CD4-positive, alpha-beta memory T cell (primary cell): ENCODE results near the gene C1orf115. TPM values are rescaled to one million over a fixed set of nuclear protein-coding genes. Genes with fewer than 3 reads are reported as not detected.

Source experiments
- CTCF ChIA-PET: fragments of 350-600 bp; sonication (Branson Sonifier 250); formaldehyde crosslinking; loops from one replicate; lab custom pipeline; 2021; ENCODE audit warnings: inconsistent platforms; ENCODE audit not compliant: partially characterized antibody; lab: Charles Lee
- POLR2A ChIA-PET: fragments of 350-600 bp; sonication (Branson Sonifier 250); formaldehyde crosslinking; loops from one replicate; lab custom pipeline; 2021; ENCODE audit not compliant: partially characterized antibody; lab: Charles Lee
- DNase-seq, 5 donors: peaks; one replicate each; pipeline versions ENCODE4 v3.0.0 to v3.0.0-alpha.2; 2020 to 2022; ENCODE audit warnings: mixed read lengths in 1 of 5
- H3K27ac ChIP-seq: one replicate; pipeline ENCODE4 v1.7.0; 2013; ENCODE audit warnings: low read depth, low read length
- H3K27me3 ChIP-seq: 2 replicates; pipeline ENCODE4 v1.7.0; 2013; ENCODE audit warnings: mild to moderate bottlenecking, low read length, moderate library complexity; ENCODE audit not compliant: insufficient read depth
- H3K36me3 ChIP-seq: 2 replicates; pipeline ENCODE4 v1.7.0; 2013; ENCODE audit warnings: mild to moderate bottlenecking, low read length, moderate library complexity; ENCODE audit not compliant: insufficient read depth
- H3K4me1 ChIP-seq: 2 replicates; pipeline ENCODE4 v1.7.0; 2013; ENCODE audit warnings: mild to moderate bottlenecking, low read length, moderate library complexity; ENCODE audit not compliant: insufficient read depth
- H3K4me3 ChIP-seq, 2 donors: one replicate each; pipeline ENCODE4 v1.7.0; 2013; ENCODE audit warnings: low read length in 2 of 2, mild to moderate bottlenecking in 1 of 2
- H3K9me3 ChIP-seq, 2 donors: one replicate each; pipeline ENCODE4 v1.7.0; 2013; ENCODE audit warnings: low read length in 2 of 2, control low read depth in 1 of 2; ENCODE audit not compliant: control insufficient read depth in 1 of 2
- H3K27ac Mint-ChIP-seq, 7 donors: one replicate each; pipeline ENCODE4 v1.8.0; 2020 to 2021; ENCODE audit warnings: mixed read lengths in 7 of 7, mild to moderate bottlenecking in 6 of 7, inconsistent platforms in 3 of 7, moderate library complexity in 3 of 7
- H3K27me3 Mint-ChIP-seq, 2 donors: one replicate each; pipeline ENCODE4 v1.8.0; 2020 to 2021; ENCODE audit warnings: mixed read lengths in 2 of 2
- H3K36me3 Mint-ChIP-seq, 2 donors: one replicate each; pipeline ENCODE4 v1.8.0; 2020 to 2021; ENCODE audit warnings: mixed read lengths in 2 of 2, inconsistent platforms in 1 of 2, mild to moderate bottlenecking in 1 of 2
- H3K4me1 Mint-ChIP-seq, 4 donors: one replicate each; pipeline ENCODE4 v1.8.0; 2020 to 2021; ENCODE audit warnings: mixed read lengths in 4 of 4, mild to moderate bottlenecking in 1 of 4
- H3K4me3 Mint-ChIP-seq, 8 donors: one replicate each; pipeline ENCODE4 v1.8.0; 2020 to 2021; ENCODE audit warnings: mixed read lengths in 8 of 8, mild to moderate bottlenecking in 7 of 8, moderate library complexity in 6 of 8, inconsistent platforms in 3 of 8
- H3K9me3 Mint-ChIP-seq, 8 donors: one replicate each; pipeline ENCODE4 v1.8.0; 2020 to 2021; ENCODE audit warnings: mixed read lengths in 8 of 8, mild to moderate bottlenecking in 5 of 8, inconsistent platforms in 3 of 8, moderate library complexity in 1 of 8
- intact Hi-C: fragments of 100-400 bp; cut with micrococcal nuclease; formaldehyde crosslinking; loops from one replicate; pipeline ENCODE4 v1.15.1; 2023
- polyA plus RNA-seq, 2 donors: library from polyadenylated mRNA; unstranded; fragments of 300-500 nt; fragmentation: Illumina TruSeq; gene quantifications; one replicate each; pipeline ENCODE4 v1.2.3, GENCODE V29; 2021
- total RNA-seq, 2 experiments: library from RNA; stranded (reverse); gene quantifications; one replicate each; pipeline ENCODE4 v1.2.3, GENCODE V29; 2021

The C1orf115 gene
- total and polyA plus RNA-seq, 4 experiments from 2014 or later = 1.5 to 3.6 (median 2.5) TPM

- H3K27ac ChIP-seq = no peak overlapping the region
- Mint-ChIP-seq H3K27me3 (peaks cover 2 to 4% of the 10 kb centered on the region in 2 donors), H3K36me3 (peaks cover 0 to 3% of the 10 kb centered on the region in 2 donors), H3K27ac (no peak overlapping the region), H3K4me3 (no peak overlapping the region), H3K4me1 (peaks cover 2 to 9% (median 3%) of the 10 kb centered on the region in 4 donors), H3K9me3 (peaks cover 0 to 2% (median 0%) of the 10 kb centered on the region in 8 donors)
- CTCF ChIA-PET = interaction anchor here (1.4 to 4.7 kb wide), 3 partner anchors 9 to 39 kb away, joined by 3 to 31 read pairs (median 5); no protein-coding TSS in a partner anchor
- no peaks in the 10 kb centered on the region for H3K36me3 ChIP-seq
- DNase-seq = no peak
- peaks cover 9% of the 10 kb centered on the region for H3K4me1 ChIP-seq
- intact Hi-C loops = no loop called here
- H3K9me3 ChIP-seq = no peaks in the 10 kb centered on the region
- no peak overlapping the region for H3K4me3 ChIP-seq
- POLR2A ChIA-PET = no interaction called here
- H3K27me3 ChIP-seq = no peaks in the 10 kb centered on the region
Measured at GRCh38 chr1:220694866-220695382, 4.8 kb downstream of the C1orf115 start.

GRCh38 chr1:220695426-220695825, 5.3 kb downstream of the C1orf115 start:
- Histone ChIP-seq H3K27ac (no peak overlapping the region), H3K36me3 (no peaks in the 10 kb centered on the region), H3K4me3 (no peak overlapping the region), H3K9me3 (no peaks in the 10 kb centered on the region), H3K4me1 (peaks cover 8% of the 10 kb centered on the region), H3K27me3 (no peaks in the 10 kb centered on the region)
- ChIA-PET CTCF (interaction anchor here (1.4 kb wide), 1 partner anchor 8 kb away, joined by 3 read pairs; no protein-coding TSS in a partner anchor), POLR2A (no interaction called here)
- H3K9me3 Mint-ChIP-seq = peaks cover 0 to 2% (median 0%) of the 10 kb centered on the region in 8 donors
- H3K4me3 Mint-ChIP-seq = no peak overlapping the region
- intact Hi-C loops = no loop called here
- no peak overlapping the region for H3K27ac Mint-ChIP-seq
- peaks cover 0 to 6% (median 1%) of the 10 kb centered on the region in 4 donors for H3K4me1 Mint-ChIP-seq
- DNase-seq = no peak
- peaks cover 2 to 4% of the 10 kb centered on the region in 2 donors for H3K27me3 Mint-ChIP-seq
- H3K36me3 Mint-ChIP-seq = peaks cover 0 to 3% of the 10 kb centered on the region in 2 donors

- H3K27me3 ChIP-seq = no peaks in the 10 kb centered on the region
- CTCF ChIA-PET = interaction anchor here (3.6 kb wide), 1 partner anchor 37 kb away, joined by 11 read pairs; no protein-coding TSS in a partner anchor
- Mint-ChIP-seq H3K27ac (no peak overlapping the region), H3K4me3 (no peak overlapping the region), H3K27me3 (peaks cover 0 to 3% of the 10 kb centered on the region in 2 donors), H3K9me3 (no peaks in the 10 kb centered on the region), H3K36me3 (peaks cover 0 to 3% of the 10 kb centered on the region in 2 donors), H3K4me1 (peaks cover 0 to 1% (median under 1%) of the 10 kb centered on the region in 4 donors)
- intact Hi-C loops = no loop called here
- H3K27ac ChIP-seq = no peak overlapping the region
- no peak for DNase-seq
- POLR2A ChIA-PET = no interaction called here
- H3K9me3 ChIP-seq = no peaks in the 10 kb centered on the region
- H3K4me1 ChIP-seq = peaks cover under 1% of the 10 kb centered on the region
- no peaks in the 10 kb centered on the region for H3K36me3 ChIP-seq
- H3K4me3 ChIP-seq = no peak overlapping the region
Measured at GRCh38 chr1:220696226-220696862, 6.2 kb downstream of the C1orf115 start.

GRCh38 chr1:220696863-220697231, 6.7 kb downstream of the C1orf115 start:
- intact Hi-C loops = no loop called here
- Histone ChIP-seq H3K9me3 (no peaks in the 10 kb centered on the region), H3K4me1 (no peaks in the 10 kb centered on the region), H3K27me3 (no peaks in the 10 kb centered on the region), H3K4me3 (no peak overlapping the region), H3K27ac (no peak overlapping the region), H3K36me3 (no peaks in the 10 kb centered on the region)
- H3K27me3 Mint-ChIP-seq = peaks cover 0 to 3% of the 10 kb centered on the region in 2 donors
- H3K36me3 Mint-ChIP-seq = peaks cover 0 to 3% of the 10 kb centered on the region in 2 donors
- peaks cover 0 to 1% (median 0%) of the 10 kb centered on the region in 4 donors for H3K4me1 Mint-ChIP-seq
- no peak overlapping the region for H3K27ac Mint-ChIP-seq
- CTCF ChIA-PET = interaction anchor here (3.6 kb wide), 1 partner anchor 37 kb away, joined by 11 read pairs; no protein-coding TSS in a partner anchor
- H3K4me3 Mint-ChIP-seq = no peak overlapping the region
- POLR2A ChIA-PET = no interaction called here
- no peaks in the 10 kb centered on the region for H3K9me3 Mint-ChIP-seq
- DNase-seq = no peak

- no peaks in the 10 kb centered on the region for H3K9me3 ChIP-seq
- no peaks in the 10 kb centered on the region for H3K4me1 ChIP-seq
- no peak for DNase-seq
- no peak overlapping the region for H3K27ac ChIP-seq
- Mint-ChIP-seq H3K9me3 (no peaks in the 10 kb centered on the region), H3K4me3 (no peak overlapping the region), H3K27ac (peak overlapping the region in 1 of 7 donors; percentile 67), H3K4me1 (peaks cover 0 to 1% (median 0%) of the 10 kb centered on the region in 4 donors), H3K27me3 (peaks cover 2 to 7% of the 10 kb centered on the region in 2 donors), H3K36me3 (peaks cover 0 to 3% of the 10 kb centered on the region in 2 donors)
- intact Hi-C loops = no loop called here
- POLR2A ChIA-PET = no interaction called here
- no peaks in the 10 kb centered on the region for H3K36me3 ChIP-seq
- no peaks in the 10 kb centered on the region for H3K27me3 ChIP-seq
- no peak overlapping the region for H3K4me3 ChIP-seq
- CTCF ChIA-PET = interaction anchor here (3.6 kb wide), 1 partner anchor 36 kb away, joined by 11 read pairs; no protein-coding TSS in a partner anchor
Measured at GRCh38 chr1:220697326-220697725, 7.2 kb downstream of the C1orf115 start.

GRCh38 chr1:220698607-220699016, 8.4 kb downstream of the C1orf115 start:
- intact Hi-C loops = no loop called here
- POLR2A ChIA-PET = no interaction called here
- peaks cover 0 to 3% of the 10 kb centered on the region in 2 donors for H3K36me3 Mint-ChIP-seq
- H3K9me3 Mint-ChIP-seq = peaks cover 0 to under 1% (median 0%) of the 10 kb centered on the region in 8 donors
- no peak for DNase-seq
- H3K4me1 ChIP-seq = no peaks in the 10 kb centered on the region
- H3K4me3 ChIP-seq = no peak overlapping the region
- CTCF ChIA-PET = interaction anchor here (3.6 kb wide), 1 partner anchor 35 kb away, joined by 11 read pairs; no protein-coding TSS in a partner anchor
- peaks cover 2 to 15% of the 10 kb centered on the region in 2 donors for H3K27me3 Mint-ChIP-seq
- no peaks in the 10 kb centered on the region for H3K27me3 ChIP-seq
- no peaks in the 10 kb centered on the region for H3K4me1 Mint-ChIP-seq
- H3K27ac ChIP-seq = no peak overlapping the region
- H3K27ac Mint-ChIP-seq = no peak overlapping the region
- H3K36me3 ChIP-seq = no peaks in the 10 kb centered on the region
- no peak overlapping the region for H3K4me3 Mint-ChIP-seq
- no peaks in the 10 kb centered on the region for H3K9me3 ChIP-seq

- H3K4me3 ChIP-seq = no peak overlapping the region
- POLR2A ChIA-PET = no interaction called here
- Mint-ChIP-seq H3K36me3 (peaks cover 0 to 3% of the 10 kb centered on the region in 2 donors), H3K9me3 (peaks cover 0 to 2% (median 0%) of the 10 kb centered on the region in 8 donors), H3K4me3 (no peak overlapping the region), H3K4me1 (no peaks in the 10 kb centered on the region), H3K27ac (no peak overlapping the region), H3K27me3 (peaks cover 2 to 17% of the 10 kb centered on the region in 2 donors)
- no peaks in the 10 kb centered on the region for H3K27me3 ChIP-seq
- intact Hi-C loops = no loop called here
- CTCF ChIA-PET = interaction anchor here (1.0 to 3.6 kb wide), 2 partner anchors 19 to 34 kb away, joined by 3 to 11 read pairs; no protein-coding TSS in a partner anchor
- H3K4me1 ChIP-seq = no peaks in the 10 kb centered on the region
- H3K9me3 ChIP-seq = no peaks in the 10 kb centered on the region
- DNase-seq = no peak
- no peak overlapping the region for H3K27ac ChIP-seq
- no peaks in the 10 kb centered on the region for H3K36me3 ChIP-seq
Measured at GRCh38 chr1:220699044-220699443, 8.9 kb downstream of the C1orf115 start.
